Type B pancreatic cell (in vitro differentiated cells): ENCODE measurements around the gene SMPD1. TPM values are rescaled to one million over a fixed set of nuclear protein-coding genes. Genes with fewer than 3 reads are reported as not detected.

Experiments
- DNase-seq: peaks from one replicate; pipeline ENCODE4 v3.0.0; 2021; ENCODE audit warnings: mixed read lengths; ENCODE audit not compliant: unreplicated experiment; ENCODE audit errors: extremely low spot score
- H3K27ac Mint-ChIP-seq: 2 replicates; pipeline ENCODE4 v1.8.0; 2021; ENCODE audit warnings: mild to moderate bottlenecking, mixed read lengths
- H3K27me3 Mint-ChIP-seq: 2 replicates; pipeline ENCODE4 v1.8.0; 2021; ENCODE audit warnings: mixed read lengths
- H3K36me3 Mint-ChIP-seq: 2 replicates; pipeline ENCODE4 v1.8.0; 2021; ENCODE audit warnings: mixed read lengths
- H3K4me1 Mint-ChIP-seq: one replicate; pipeline ENCODE4 v1.8.0; 2021; ENCODE audit warnings: mixed read lengths; ENCODE audit not compliant: unreplicated experiment
- H3K4me3 Mint-ChIP-seq: 2 replicates; pipeline ENCODE4 v1.8.0; 2021; ENCODE audit warnings: mild to moderate bottlenecking, mixed read lengths
- H3K9me3 Mint-ChIP-seq: 2 replicates; pipeline ENCODE4 v1.8.0; 2021; ENCODE audit warnings: mixed read lengths
- long read RNA-seq: library from polyadenylated mRNA; unstranded; transcript quantifications from one replicate; pipeline ENCODE4 v2.0.0, GENCODE V29; 2020
- total RNA-seq: library from RNA; stranded (reverse); gene quantifications from 2 replicates; pipeline ENCODE4 v1.2.1, GENCODE V29; 2021; ENCODE audit warnings: low replicate concordance
- TF ChIP-seq, protein P1 (sequence below): fragments of 200-600 bp; sonication (generic); conservative IDR thresholded peaks from 2 replicates; pipeline ENCODE4 v1.5.0; 2021; ENCODE audit warnings: antibody characterized with exemption, mild to moderate bottlenecking

The SMPD1 gene
- 31.6 and 50.0 TPM in 2 replicates for total RNA-seq
- long read RNA-seq, partial matches to known transcripts, result 6 of 10 reads
- long read RNA-seq, other reads (novel, unspliced or antisense), result 3 of 10 reads

DNA sequence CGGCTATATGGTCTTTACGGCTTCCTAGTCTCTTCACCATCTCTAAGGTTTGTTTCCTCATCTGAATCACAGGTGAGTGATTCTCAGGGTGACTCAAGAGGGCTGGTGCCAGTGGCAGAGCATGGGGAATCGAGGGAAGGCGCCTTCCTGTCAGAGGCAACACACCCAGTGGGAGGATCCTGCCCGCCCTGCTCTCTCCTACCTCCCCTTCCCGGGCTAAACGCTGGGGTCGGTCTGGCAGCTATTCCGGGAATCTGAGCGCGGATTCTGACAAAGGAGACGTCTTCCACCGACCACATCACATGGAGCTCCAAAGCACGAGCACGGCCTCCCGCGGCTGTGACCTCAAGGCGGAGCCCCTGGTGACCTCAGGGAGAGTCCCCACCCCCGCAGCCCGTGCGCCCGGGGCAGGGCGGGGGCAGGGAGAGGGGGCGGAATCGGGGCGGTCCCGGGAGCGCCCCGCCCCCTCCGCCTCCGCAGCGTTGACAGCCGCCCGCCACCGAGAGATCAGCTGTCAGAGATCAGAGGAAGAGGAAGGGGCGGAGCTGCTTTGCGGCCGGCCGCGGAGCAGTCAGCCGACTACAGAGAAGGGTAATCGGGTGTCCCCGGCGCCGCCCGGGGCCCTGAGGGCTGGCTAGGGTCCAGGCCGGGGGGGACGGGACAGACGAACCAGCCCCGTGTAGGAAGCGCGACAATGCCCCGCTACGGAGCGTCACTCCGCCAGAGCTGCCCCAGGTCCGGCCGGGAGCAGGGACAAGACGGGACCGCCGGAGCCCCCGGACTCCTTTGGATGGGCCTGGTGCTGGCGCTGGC is at the start of gene SMPD1:
Gene SMPD1 (plus strand): TSS at position 570 of the 813 bp plus-strand sequence. CDS start 125 bp downstream, at position 695.
- no peaks in the 10 kb centered on the region for H3K27me3 Mint-ChIP-seq
- H3K9me3 Mint-ChIP-seq, result no peaks in the 10 kb centered on the region
- peak within 1 kb of the TSS; percentile 93 for H3K4me3 Mint-ChIP-seq
- peak within 1 kb of the TSS; percentile 95 for H3K27ac Mint-ChIP-seq
- TF ChIP-seq, protein P1, sequence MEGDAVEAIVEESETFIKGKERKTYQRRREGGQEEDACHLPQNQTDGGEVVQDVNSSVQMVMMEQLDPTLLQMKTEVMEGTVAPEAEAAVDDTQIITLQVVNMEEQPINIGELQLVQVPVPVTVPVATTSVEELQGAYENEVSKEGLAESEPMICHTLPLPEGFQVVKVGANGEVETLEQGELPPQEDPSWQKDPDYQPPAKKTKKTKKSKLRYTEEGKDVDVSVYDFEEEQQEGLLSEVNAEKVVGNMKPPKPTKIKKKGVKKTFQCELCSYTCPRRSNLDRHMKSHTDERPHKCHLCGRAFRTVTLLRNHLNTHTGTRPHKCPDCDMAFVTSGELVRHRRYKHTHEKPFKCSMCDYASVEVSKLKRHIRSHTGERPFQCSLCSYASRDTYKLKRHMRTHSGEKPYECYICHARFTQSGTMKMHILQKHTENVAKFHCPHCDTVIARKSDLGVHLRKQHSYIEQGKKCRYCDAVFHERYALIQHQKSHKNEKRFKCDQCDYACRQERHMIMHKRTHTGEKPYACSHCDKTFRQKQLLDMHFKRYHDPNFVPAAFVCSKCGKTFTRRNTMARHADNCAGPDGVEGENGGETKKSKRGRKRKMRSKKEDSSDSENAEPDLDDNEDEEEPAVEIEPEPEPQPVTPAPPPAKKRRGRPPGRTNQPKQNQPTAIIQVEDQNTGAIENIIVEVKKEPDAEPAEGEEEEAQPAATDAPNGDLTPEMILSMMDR, result no peak
- no peaks in the 10 kb centered on the region for H3K36me3 Mint-ChIP-seq
- DNase-seq, result peak; percentile 89
- peaks cover 30% of the 10 kb centered on the region for H3K4me1 Mint-ChIP-seq

DNA sequence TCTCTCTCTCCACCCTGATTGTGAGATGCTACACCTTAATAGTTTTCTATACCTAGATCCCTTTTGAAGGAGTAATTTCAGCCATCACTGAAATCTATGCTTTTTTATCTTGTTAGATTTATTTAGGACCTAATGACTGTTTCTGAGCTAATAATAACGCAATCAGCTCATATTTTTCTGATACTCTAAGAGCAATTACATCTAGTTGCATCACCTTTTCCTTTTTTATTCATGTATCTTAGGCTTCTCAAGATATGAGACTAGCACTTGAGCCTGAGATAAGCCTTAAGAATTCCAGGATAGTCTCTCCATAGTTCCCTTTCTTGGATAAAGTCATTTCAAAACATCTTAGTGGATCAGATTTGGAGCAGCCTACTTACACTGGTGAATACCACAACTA is 44.9 kb upstream of the SMPD1 start:
- H3K9me3 Mint-ChIP-seq, result no peaks in the 10 kb centered on the region
- no peaks in the 10 kb centered on the region for H3K36me3 Mint-ChIP-seq
- H3K27me3 Mint-ChIP-seq, result no peaks in the 10 kb centered on the region
- no peak overlapping the region for H3K4me3 Mint-ChIP-seq
- TF ChIP-seq, protein P1, result no peak
- no peak for DNase-seq
- no peaks in the 10 kb centered on the region for H3K4me1 Mint-ChIP-seq
- H3K27ac Mint-ChIP-seq, result no peak overlapping the region

DNA sequence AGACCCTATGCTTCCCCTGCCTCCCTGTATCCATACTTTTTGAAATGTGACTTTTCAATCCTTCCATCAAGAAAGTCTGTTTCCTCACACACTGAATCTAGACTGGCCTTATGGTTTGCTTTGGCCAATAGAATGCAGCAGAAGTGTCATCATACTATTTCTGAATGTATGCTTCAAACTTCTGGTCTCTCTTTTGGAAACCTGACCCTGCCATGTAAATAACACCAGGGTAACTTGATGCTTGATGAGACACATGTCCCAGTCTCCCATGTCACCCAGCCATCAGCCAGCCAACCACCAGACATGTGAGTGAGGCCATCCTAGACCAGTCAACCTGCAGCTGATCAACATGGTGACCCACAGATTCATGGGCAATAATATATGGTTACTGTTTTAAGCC is 40.2 kb upstream of the SMPD1 start:
- Mint-ChIP-seq H3K27me3 (peaks cover 4% of the 10 kb centered on the region), H3K36me3 (no peaks in the 10 kb centered on the region), H3K9me3 (no peaks in the 10 kb centered on the region), H3K4me1 (peaks cover 5% of the 10 kb centered on the region), H3K4me3 (no peak overlapping the region), H3K27ac (no peak overlapping the region)
- TF ChIP-seq, protein P1, result no peak
- no peak for DNase-seq

DNA sequence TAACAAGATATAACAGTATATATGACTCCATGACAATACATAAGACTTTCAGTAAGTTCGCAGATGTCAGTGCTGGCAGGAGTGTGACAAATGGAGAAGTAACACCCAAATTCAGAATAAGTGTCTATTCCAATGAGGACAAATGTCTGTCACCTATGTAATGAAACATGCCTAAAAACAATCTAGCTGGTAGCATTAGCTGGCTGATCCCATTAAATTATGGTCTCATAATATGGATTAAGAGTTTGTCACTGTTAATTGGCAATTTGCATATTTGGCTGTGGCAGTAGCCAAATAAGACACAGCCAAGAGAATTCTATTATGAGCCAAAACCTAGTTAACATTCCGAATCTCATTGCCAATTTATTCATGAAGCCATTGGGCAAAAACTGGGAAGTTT is 39.8 kb upstream of the SMPD1 start:
- TF ChIP-seq, protein P1, result no peak
- DNase-seq, result no peak
- H3K4me3 Mint-ChIP-seq, result no peak overlapping the region
- H3K27ac Mint-ChIP-seq, result no peak overlapping the region
- H3K9me3 Mint-ChIP-seq, result no peaks in the 10 kb centered on the region
- H3K27me3 Mint-ChIP-seq, result peaks cover 4% of the 10 kb centered on the region
- peaks cover 5% of the 10 kb centered on the region for H3K4me1 Mint-ChIP-seq
- H3K36me3 Mint-ChIP-seq, result no peaks in the 10 kb centered on the region

DNA sequence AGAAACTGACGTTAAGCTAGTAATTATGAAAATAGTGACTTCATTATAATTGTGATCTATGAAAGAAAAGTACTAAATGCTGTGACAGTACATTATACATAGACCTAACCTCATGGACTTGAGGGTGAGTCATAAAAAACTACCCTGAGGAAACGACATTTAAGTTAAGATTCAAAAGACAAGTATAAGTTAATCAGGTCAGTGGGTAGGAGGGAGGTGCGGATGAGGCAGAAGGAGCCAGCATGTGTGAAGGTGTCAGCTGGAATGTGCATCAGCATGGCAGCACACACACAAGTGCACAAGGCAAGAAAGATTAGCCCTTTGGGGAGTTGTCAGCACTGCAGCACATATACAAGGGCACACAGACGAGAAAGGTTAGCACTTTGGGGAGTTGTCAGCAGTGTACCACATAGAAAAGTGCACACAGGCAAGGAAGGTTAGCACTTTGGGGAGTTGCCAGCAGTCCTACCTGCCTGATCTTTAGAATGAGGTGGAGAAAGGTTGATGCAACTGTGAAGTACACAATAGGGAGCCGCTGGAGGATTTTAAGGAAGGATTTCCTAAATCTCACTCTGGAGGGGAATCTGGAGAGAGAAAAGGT is 38.4 kb upstream of the SMPD1 start:
- H3K4me3 Mint-ChIP-seq, result no peak overlapping the region
- no peak for DNase-seq
- H3K36me3 Mint-ChIP-seq, result no peaks in the 10 kb centered on the region
- TF ChIP-seq, protein P1, result no peak
- no peaks in the 10 kb centered on the region for H3K9me3 Mint-ChIP-seq
- H3K4me1 Mint-ChIP-seq, result peaks cover 10% of the 10 kb centered on the region
- peaks cover 4% of the 10 kb centered on the region for H3K27me3 Mint-ChIP-seq
- H3K27ac Mint-ChIP-seq, result no peak overlapping the region
